HG03520 (cell line): ENCODE data around the gene NFAM1.

ENCODE experiments used
- ATAC-seq: cut with Tn5 transposase; IDR thresholded peaks from one replicate; pipeline ENCODE4 v1.9.1; 2021; ENCODE audit warnings: mild to moderate bottlenecking, moderate library complexity; ENCODE audit not compliant: unreplicated experiment

NFAM1 gene

GRCh38 chr22:42363892-42364291 lies 68.3 kb downstream of the NFAM1 start:
- ATAC-seq: no peak

GRCh38 chr22:42361523-42361922 lies 70.7 kb downstream of the NFAM1 start:
- ATAC-seq: no peak

GRCh38 chr22:42360348-42360747 lies 71.9 kb downstream of the NFAM1 start:
- no peak for ATAC-seq

GRCh38 chr22:42358643-42359558 lies 73.3 kb downstream of the NFAM1 start:
- no peak for ATAC-seq

GRCh38 chr22:42357634-42358296 lies 74.4 kb downstream of the NFAM1 start:
- no peak for ATAC-seq

GRCh38 chr22:42357221-42357620 lies 75.0 kb downstream of the NFAM1 start:
- no peak for ATAC-seq

GRCh38 chr22:42356533-42356932 lies 75.7 kb downstream of the NFAM1 start:
- ATAC-seq: no peak

GRCh38 chr22:42353883-42354727 lies 78.1 kb downstream of the NFAM1 start:
- no peak for ATAC-seq

- ATAC-seq: no peak
These were observed 81.8 kb downstream of the NFAM1 start for GRCh38 chr22:42350373-42350772.

GRCh38 chr22:42347281-42347824 lies 84.8 kb downstream of the NFAM1 start:
- no peak for ATAC-seq

GRCh38 chr22:42346722-42347121 lies 85.5 kb downstream of the NFAM1 start:
- no peak for ATAC-seq

GRCh38 chr22:42345458-42345857 lies 86.7 kb downstream of the NFAM1 start:
- ATAC-seq: no peak

- ATAC-seq: no peak
These were observed 87.8 kb downstream of the NFAM1 start for GRCh38 chr22:42344361-42344905.

- no peak for ATAC-seq
These were observed 88.6 kb downstream of the NFAM1 start for GRCh38 chr22:42343531-42344081.

- ATAC-seq: no peak
These were observed 89.1 kb downstream of the NFAM1 start for GRCh38 chr22:42343121-42343454.

GRCh38 chr22:42342426-42343120 lies 89.6 kb downstream of the NFAM1 start:
- ATAC-seq: no peak

- no peak for ATAC-seq
These were observed 90.4 kb downstream of the NFAM1 start for GRCh38 chr22:42341779-42342178.

- ATAC-seq: no peak
These were observed 91.3 kb downstream of the NFAM1 start for GRCh38 chr22:42340829-42341383.

- ATAC-seq: no peak
These were observed 92.1 kb downstream of the NFAM1 start for GRCh38 chr22:42340150-42340549.

- no peak for ATAC-seq
These were observed 93.7 kb downstream of the NFAM1 start for GRCh38 chr22:42338479-42338878.
